HL-60 (cell line): ENCODE data around the gene PDRG1.

ENCODE experiments used
- DNase-seq, 2 experiments: peaks; one replicate each; pipeline ENCODE4 v3.0.0-alpha.2; 2010 to 2020; ENCODE audit warnings: low read depth in 1 of 2, low spot score in 1 of 2
- H3K27ac ChIP-seq: fragments of 250-450 bp; sonication (Bioruptor Pico); replicated peaks from 2 replicates; pipeline ENCODE4 v1.5.1; 2020; ENCODE audit warnings: mild to moderate bottlenecking, moderate library complexity
- H3K27me3 ChIP-seq: fragments of 250-450 bp; sonication (Bioruptor Pico); 2 replicates; pipeline ENCODE4 v1.5.1; 2021; ENCODE audit warnings: mild to moderate bottlenecking, moderate library complexity; ENCODE audit not compliant: insufficient read depth, poor library complexity, severe bottlenecking
- H3K4me3 ChIP-seq: replicated peaks from 2 replicates; pipeline ENCODE4 v1.5.1; 2011; ENCODE audit warnings: mild to moderate bottlenecking, control low read depth, low read length; ENCODE audit not compliant: insufficient read depth
- CTCF ChIP-seq: IDR thresholded peaks from one replicate; pipeline ENCODE4 v1.5.1; 2011; ENCODE audit warnings: low read length, control low read depth, inconsistent platforms; ENCODE audit not compliant: insufficient read depth
- GABPA ChIP-seq: IDR thresholded peaks from 2 replicates; pipeline ENCODE4 v1.6.1; 2012; ENCODE audit warnings: low read depth
- POLR2AphosphoS5 ChIP-seq: IDR thresholded peaks from 2 replicates; pipeline ENCODE4 v1.6.1; 2012; ENCODE audit warnings: low read depth
- SPI1 ChIP-seq: IDR thresholded peaks from 2 replicates; pipeline ENCODE4 v1.6.1; 2012; ENCODE audit warnings: low read depth, mild to moderate bottlenecking, borderline replicate concordance
- TF ChIP-seq, protein P1 (sequence below): IDR thresholded peaks from 2 replicates; pipeline ENCODE4 v1.6.1; 2012; ENCODE audit warnings: low read depth; ENCODE audit not compliant: insufficient replicate concordance

PDRG1 gene

DNA sequence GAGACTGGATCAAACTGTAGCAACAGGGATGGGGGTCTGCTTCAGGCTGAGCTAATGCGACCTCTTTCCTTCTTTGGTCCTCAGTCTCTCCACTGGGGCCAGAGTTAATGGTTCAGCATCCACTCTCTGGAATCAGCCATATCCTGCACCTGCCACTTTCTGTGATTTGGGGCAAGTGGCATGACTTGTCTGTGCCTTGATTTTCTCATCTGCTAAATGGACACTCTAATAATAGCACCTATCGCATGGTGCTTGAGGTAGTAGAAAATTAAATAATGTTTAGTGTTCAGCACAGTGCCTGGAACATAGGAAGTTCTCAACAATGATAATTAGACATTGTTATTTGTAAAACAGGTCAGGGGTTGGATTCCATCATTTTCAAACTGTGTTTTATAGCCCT, 22.4 kb upstream of the PDRG1 start:
- DNase-seq, result no peak
- Histone ChIP-seq H3K27me3 (peaks cover 10% of the 10 kb centered on the region), H3K4me3 (no peak overlapping the region), H3K27ac (no peak overlapping the region)
- TF ChIP-seq GABPA (no peak), SPI1 (no peak), CTCF (no peak), POLR2AphosphoS5 (no peak)
- TF ChIP-seq, protein P1, sequence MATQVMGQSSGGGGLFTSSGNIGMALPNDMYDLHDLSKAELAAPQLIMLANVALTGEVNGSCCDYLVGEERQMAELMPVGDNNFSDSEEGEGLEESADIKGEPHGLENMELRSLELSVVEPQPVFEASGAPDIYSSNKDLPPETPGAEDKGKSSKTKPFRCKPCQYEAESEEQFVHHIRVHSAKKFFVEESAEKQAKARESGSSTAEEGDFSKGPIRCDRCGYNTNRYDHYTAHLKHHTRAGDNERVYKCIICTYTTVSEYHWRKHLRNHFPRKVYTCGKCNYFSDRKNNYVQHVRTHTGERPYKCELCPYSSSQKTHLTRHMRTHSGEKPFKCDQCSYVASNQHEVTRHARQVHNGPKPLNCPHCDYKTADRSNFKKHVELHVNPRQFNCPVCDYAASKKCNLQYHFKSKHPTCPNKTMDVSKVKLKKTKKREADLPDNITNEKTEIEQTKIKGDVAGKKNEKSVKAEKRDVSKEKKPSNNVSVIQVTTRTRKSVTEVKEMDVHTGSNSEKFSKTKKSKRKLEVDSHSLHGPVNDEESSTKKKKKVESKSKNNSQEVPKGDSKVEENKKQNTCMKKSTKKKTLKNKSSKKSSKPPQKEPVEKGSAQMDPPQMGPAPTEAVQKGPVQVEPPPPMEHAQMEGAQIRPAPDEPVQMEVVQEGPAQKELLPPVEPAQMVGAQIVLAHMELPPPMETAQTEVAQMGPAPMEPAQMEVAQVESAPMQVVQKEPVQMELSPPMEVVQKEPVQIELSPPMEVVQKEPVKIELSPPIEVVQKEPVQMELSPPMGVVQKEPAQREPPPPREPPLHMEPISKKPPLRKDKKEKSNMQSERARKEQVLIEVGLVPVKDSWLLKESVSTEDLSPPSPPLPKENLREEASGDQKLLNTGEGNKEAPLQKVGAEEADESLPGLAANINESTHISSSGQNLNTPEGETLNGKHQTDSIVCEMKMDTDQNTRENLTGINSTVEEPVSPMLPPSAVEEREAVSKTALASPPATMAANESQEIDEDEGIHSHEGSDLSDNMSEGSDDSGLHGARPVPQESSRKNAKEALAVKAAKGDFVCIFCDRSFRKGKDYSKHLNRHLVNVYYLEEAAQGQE, result no peak

- no peak for TF ChIP-seq CTCF
- TF ChIP-seq POLR2AphosphoS5, result no peak
- TF ChIP-seq GABPA, result no peak
- TF ChIP-seq SPI1, result no peak
- peaks cover 10% of the 10 kb centered on the region for H3K27me3 ChIP-seq
- no peak overlapping the region for H3K4me3 ChIP-seq
- DNase-seq, result no peak
- no peak overlapping the region for H3K27ac ChIP-seq
Observed at GRCh38 chr20:31972471-31973021, 20.7 kb upstream of the PDRG1 start.

- Histone ChIP-seq H3K4me3 (no peak overlapping the region), H3K27ac (no peak overlapping the region), H3K27me3 (peaks cover 10% of the 10 kb centered on the region)
- no peak for DNase-seq
- no peak for TF ChIP-seq SPI1
- TF ChIP-seq, protein P1, result no peak
- TF ChIP-seq CTCF, result no peak
- no peak for TF ChIP-seq POLR2AphosphoS5
- TF ChIP-seq GABPA, result no peak
Observed at GRCh38 chr20:31969991-31970390, 18.1 kb upstream of the PDRG1 start.
